ENCODE results near the gene PLAC8.
"Not testable (repeated sequence)": the region's sequence is repeated elsewhere in the genome, so short reads cannot be mapped to it uniquely, and the experiment has no call there.

The PLAC8 gene

GRCh38 chr4:83114576-83114975, at the start of gene PLAC8:
PLAC8 (minus strand) TSS chr4:83114729; CDS start chr4:83107921, 6,808 bp downstream.
- DNase-seq = peak; percentile 26 to 55
- ATAC-seq = peak; percentile 65
- Mint-ChIP-seq H3K9me3 (no peaks in the 10 kb centered on the region), H3K27me3 (no peaks in the 10 kb centered on the region), H3K4me1 (peaks cover 38% of the 10 kb centered on the region), H3K27ac (peak within 1 kb of the TSS; percentile 94 to 97), H3K4me3 (peak within 1 kb of the TSS; percentile 86 to 99)

GRCh38 chr4:83153417-83153816, 38.9 kb upstream of the PLAC8 start:
- no peaks in the 10 kb centered on the region for H3K27me3 Mint-ChIP-seq
- H3K4me1 Mint-ChIP-seq = peaks cover 40% of the 10 kb centered on the region
- no peak overlapping the region for H3K4me3 Mint-ChIP-seq
- peak overlapping the region in 1 of 2 donors; percentile 35 for H3K27ac Mint-ChIP-seq
- DNase-seq (no peak), ATAC-seq (no peak)
- peaks cover 5 to 15% of the 10 kb centered on the region in 2 donors for H3K9me3 Mint-ChIP-seq

GRCh38 chr4:83152746-83153145, 38.2 kb upstream of the PLAC8 start:
- H3K9me3 Mint-ChIP-seq = peaks cover 5 to 15% of the 10 kb centered on the region in 2 donors
- no peak overlapping the region for H3K4me3 Mint-ChIP-seq
- H3K27me3 Mint-ChIP-seq = no peaks in the 10 kb centered on the region
- ATAC-seq (no peak), DNase-seq (no peak)
- H3K4me1 Mint-ChIP-seq = peaks cover 40% of the 10 kb centered on the region
- peak overlapping the region in 1 of 2 donors; percentile 79 for H3K27ac Mint-ChIP-seq

GRCh38 chr4:83151651-83152050, 37.1 kb upstream of the PLAC8 start:
- Mint-ChIP-seq H3K27ac (no peak overlapping the region), H3K9me3 (peaks cover 5 to 15% of the 10 kb centered on the region in 2 donors), H3K27me3 (no peaks in the 10 kb centered on the region), H3K4me1 (peaks cover 40% of the 10 kb centered on the region), H3K4me3 (no peak overlapping the region)
- DNase-seq = no peak
- ATAC-seq = no peak

DNA sequence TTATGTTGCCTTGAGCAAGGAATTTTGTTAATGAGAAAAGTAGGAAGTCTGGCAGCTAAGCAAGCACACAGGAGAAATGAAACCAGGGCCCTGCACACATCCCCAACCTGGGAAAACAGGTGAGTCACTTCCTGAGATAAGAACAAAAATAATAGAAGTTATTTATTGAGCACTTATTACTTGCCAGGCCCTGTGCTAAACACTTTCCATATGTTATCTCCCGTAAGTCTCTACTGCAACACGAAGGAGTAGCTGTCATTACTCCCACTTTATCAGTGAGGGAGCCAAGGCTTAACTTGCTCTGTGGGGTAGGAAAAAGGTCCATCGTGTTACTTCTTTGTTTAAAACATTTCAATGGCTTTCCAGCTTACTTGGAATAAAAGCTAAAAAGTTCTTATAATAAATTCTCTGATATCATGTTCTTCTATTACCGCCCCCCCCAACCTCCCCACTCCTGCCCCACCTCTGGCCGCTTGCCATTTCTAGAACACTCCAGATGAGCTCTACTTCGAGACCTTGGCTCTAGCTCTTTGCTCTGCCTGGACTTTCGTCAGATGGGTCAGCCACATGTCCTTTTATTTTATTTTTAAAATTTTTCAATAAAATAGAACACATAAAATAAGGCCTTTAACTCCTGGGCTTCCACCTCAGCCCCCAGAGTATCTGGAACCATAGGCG, 36.3 kb upstream of the PLAC8 start:
- H3K27ac Mint-ChIP-seq = no peak overlapping the region

GRCh38 chr4:83149865-83150652, 35.5 kb upstream of the PLAC8 start:
- ATAC-seq = no peak
- Mint-ChIP-seq H3K4me1 (peaks cover 46% of the 10 kb centered on the region), H3K27me3 (no peaks in the 10 kb centered on the region), H3K9me3 (peaks cover 0 to 4% of the 10 kb centered on the region in 2 donors), H3K4me3 (no peak overlapping the region), H3K27ac (no peak overlapping the region)
- no peak for DNase-seq

More for the DNA sequence above, 36.3 kb upstream of the PLAC8 start:
- DNase-seq = no peak
- Mint-ChIP-seq H3K27me3 (no peaks in the 10 kb centered on the region), H3K4me3 (no peak overlapping the region), H3K4me1 (peaks cover 46% of the 10 kb centered on the region), H3K9me3 (peaks cover 4 to 7% of the 10 kb centered on the region in 2 donors)
- ATAC-seq = no peak

DNA sequence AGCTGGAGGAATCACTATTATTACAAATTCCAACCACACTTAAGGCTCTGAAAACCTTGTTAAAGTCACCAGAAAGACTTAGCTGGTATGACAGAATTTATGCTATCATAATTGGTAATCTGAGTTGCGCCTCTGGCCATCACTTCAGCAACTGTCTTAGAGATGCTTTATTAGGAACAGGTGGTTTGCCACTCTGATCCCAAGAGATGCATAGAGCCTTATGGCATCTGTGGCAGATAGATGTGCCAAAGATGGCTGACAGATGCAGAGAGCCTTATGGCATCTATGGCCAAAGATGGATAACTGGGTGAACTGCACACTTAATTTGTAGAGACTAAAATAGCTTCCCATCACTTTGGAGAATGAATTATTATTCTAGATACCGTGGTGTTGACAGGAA, 32.3 kb upstream of the PLAC8 start:
- no peak overlapping the region for H3K27ac Mint-ChIP-seq

DNA sequence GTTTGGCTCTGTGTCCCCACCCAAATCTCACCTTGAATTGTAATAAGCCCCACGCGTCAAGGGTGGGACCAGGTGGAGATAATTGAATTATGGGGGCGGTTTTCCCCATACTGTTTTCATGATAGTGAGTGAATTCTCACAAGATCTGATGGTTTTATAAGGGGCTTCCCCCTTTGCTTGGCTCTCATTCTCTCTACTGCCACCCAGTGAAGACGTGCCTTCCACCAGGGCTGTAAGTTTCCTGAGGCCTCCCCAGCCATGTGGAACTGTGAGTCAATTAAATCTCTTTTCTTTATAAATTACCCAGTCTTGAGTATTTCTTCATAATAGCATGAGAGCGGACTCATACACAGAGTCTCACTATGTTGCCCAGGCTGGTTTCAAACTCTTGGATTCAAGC, 31.2 kb upstream of the PLAC8 start:
- H3K9me3 Mint-ChIP-seq = peaks cover 0 to 17% of the 10 kb centered on the region in 2 donors
- H3K27ac Mint-ChIP-seq, H3K4me3 Mint-ChIP-seq, H3K27me3 Mint-ChIP-seq: not testable (repeated sequence)
- ATAC-seq (peak; percentile 92), DNase-seq (peak; percentile 17 to 52)
- H3K4me1 Mint-ChIP-seq = peaks cover 27% of the 10 kb centered on the region

More for the DNA sequence above, 32.3 kb upstream of the PLAC8 start:
- Mint-ChIP-seq H3K27me3 (no peaks in the 10 kb centered on the region), H3K4me3 (no peak overlapping the region), H3K9me3 (peaks cover 0 to 16% of the 10 kb centered on the region in 2 donors), H3K4me1 (peaks cover 27% of the 10 kb centered on the region)
- ATAC-seq (no peak), DNase-seq (no peak)

DNA sequence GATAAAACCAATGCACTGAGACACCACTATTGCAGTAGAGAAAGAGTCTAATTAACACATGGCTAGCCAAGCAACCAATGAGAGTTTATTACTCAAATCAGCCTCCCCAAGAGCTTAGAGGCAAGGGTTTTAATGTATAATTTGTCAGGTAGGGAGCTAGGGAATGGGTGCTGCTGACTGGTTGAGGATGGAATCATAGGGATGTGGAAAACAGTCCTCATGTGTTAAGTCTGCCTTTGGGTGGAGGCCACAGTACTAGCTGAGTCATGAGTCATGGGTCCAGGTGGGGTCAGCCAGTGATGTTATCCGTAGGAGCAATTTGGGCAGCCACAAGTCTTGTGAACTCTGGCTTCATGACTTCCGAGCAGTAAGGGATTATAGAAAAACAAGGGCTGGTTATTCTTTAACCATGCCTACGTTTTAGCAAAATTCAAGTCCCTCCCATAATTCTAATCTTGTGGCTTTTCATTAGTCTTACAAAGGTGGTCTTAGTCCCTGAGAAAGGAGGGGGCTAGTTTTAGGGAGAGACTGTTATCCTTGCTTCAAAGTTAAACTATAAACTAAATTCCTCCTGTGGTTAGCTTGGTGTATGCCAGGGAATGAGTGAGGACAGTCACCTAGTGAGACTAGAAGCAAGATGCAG, 25.1 kb upstream of the PLAC8 start:
- Mint-ChIP-seq H3K9me3 (peaks cover 23 to 38% of the 10 kb centered on the region in 2 donors), H3K27ac (peak overlapping the region; percentile 72 to 80), H3K4me3 (peak overlapping the region; percentile 36 to 41), H3K4me1 (peaks cover 42% of the 10 kb centered on the region), H3K27me3 (no peaks in the 10 kb centered on the region)
- ATAC-seq (peak; percentile 52), DNase-seq (no peak)

DNA sequence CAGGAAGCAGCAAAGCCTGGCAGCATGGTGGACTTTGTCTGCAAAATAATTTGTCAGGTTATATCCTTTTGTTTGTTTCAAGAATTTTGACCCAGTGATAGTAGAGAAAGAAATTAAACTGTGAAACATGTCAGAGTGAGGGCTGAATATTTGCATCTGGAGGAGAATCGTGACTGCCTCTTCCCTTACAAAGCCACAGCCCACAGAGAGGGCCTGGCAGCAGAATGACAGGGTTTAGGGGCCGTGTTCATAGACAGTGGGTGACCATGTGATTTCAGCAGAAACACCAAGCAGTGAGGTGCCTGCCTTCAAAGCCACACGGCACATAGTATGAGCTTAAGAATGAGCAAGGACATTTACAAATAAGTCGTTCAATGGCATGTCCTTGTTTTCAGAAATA, 24.4 kb upstream of the PLAC8 start:
- ATAC-seq = peak; percentile 100
- Mint-ChIP-seq H3K27me3 (no peaks in the 10 kb centered on the region), H3K4me1 (peaks cover 42% of the 10 kb centered on the region), H3K4me3 (peak overlapping the region; percentile 41 to 50), H3K9me3 (peaks cover 30 to 44% of the 10 kb centered on the region in 2 donors), H3K27ac (peak overlapping the region; percentile 36 to 72)
- peak; percentile 55 to 59 for DNase-seq

DNA sequence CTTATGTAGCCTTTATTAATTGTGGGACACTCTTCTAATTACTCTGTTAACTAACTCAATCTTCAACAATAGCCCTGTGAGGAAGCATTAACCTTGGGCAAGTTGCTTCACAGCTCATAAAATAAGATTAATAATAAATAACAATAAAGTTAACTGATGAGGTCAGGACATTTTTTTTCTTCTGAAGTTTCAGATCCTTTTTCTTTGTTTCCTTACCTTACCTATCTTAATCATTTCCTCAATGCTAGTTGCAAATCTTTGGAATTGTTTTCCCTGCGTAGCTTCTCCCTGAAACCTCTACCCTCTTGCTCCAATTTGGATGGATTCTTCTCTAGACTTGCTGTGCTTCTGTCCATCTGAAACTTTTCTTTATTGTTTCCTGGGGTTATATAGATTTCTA, 17.5 kb upstream of the PLAC8 start:
- Mint-ChIP-seq H3K27ac (no peak overlapping the region), H3K27me3 (no peaks in the 10 kb centered on the region), H3K4me1 (peaks cover 12% of the 10 kb centered on the region), H3K9me3 (peaks cover 33 to 37% of the 10 kb centered on the region in 2 donors), H3K4me3 (no peak overlapping the region)
- ATAC-seq (no peak), DNase-seq (no peak)

DNA sequence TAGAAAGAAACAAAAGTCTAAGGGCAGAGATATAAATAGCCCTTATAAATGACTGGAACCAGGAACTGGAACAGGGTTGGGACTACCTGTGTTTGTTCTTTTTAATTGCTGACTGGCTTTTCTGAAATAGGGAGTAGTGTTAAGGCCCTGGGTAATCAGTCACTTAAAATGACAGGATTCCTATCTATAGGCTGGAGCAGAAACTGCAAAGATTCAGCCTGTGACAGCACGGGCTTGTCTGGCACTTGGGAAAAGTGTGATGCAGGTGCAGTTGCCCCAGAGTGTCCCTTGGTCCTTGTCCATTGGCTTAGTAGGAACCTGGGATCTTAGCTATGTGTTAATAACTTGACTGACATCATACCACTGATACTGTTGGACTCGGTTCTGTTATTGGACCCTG, 14.7 kb upstream of the PLAC8 start:
- no peak for ATAC-seq
- H3K4me1 Mint-ChIP-seq = peaks cover 18% of the 10 kb centered on the region
- no peaks in the 10 kb centered on the region for H3K27me3 Mint-ChIP-seq
- H3K9me3 Mint-ChIP-seq = peaks cover 10 to 11% of the 10 kb centered on the region in 2 donors
- H3K27ac Mint-ChIP-seq = no peak overlapping the region
- DNase-seq = no peak
- no peak overlapping the region for H3K4me3 Mint-ChIP-seq

- Mint-ChIP-seq H3K4me1 (peaks cover 18% of the 10 kb centered on the region), H3K27ac (no peak overlapping the region), H3K27me3 (no peaks in the 10 kb centered on the region), H3K9me3 (peaks cover 4% of the 10 kb centered on the region in 2 donors), H3K4me3 (no peak overlapping the region)
- ATAC-seq = no peak
- no peak for DNase-seq
Measured at GRCh38 chr4:83128240-83128929, 13.9 kb upstream of the PLAC8 start.

DNA sequence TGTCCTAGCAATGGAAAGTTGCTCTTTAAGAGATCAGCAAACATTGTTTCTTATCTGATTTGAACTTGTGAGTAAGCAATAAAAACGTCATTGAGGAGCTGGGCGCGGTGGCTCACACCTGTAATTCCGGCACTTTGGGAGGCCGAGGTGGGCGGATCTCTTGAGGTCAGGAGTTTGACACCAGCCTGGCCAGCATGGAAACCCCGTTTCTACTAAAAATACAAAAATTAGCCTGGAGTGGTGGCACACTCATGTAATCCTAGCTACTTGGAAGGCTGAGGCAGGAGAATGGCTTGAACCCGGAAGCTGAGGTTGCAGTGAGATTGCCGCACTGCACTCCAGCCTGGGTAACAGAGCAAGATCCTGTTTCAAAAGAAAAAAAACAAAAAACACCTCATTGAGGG, 11.2 kb upstream of the PLAC8 start:
- Mint-ChIP-seq H3K27ac (peak overlapping the region; percentile 69 to 76), H3K4me3 (peak overlapping the region; percentile 23 to 49), H3K4me1 (peaks cover 18% of the 10 kb centered on the region), H3K9me3 (no peaks in the 10 kb centered on the region), H3K27me3 (no peaks in the 10 kb centered on the region)
- DNase-seq (peak in 1 of 2 donors; percentile 38), ATAC-seq (peak; percentile 76)

GRCh38 chr4:83124111-83124780, 9.7 kb upstream of the PLAC8 start:
- no peak overlapping the region for H3K27ac Mint-ChIP-seq
- ATAC-seq (no peak), DNase-seq (no peak)
- H3K27me3 Mint-ChIP-seq = no peaks in the 10 kb centered on the region
- H3K4me3 Mint-ChIP-seq = no peak overlapping the region
- no peaks in the 10 kb centered on the region for H3K9me3 Mint-ChIP-seq
- peaks cover 26% of the 10 kb centered on the region for H3K4me1 Mint-ChIP-seq

All from stimulated activated naive CD8-positive, alpha-beta T cell treated with anti-CD3 and anti-CD28 coated beads, Interleukin-15, amount 100 ng/mL, for 72 hours (primary cell).